GM19452 (cell line): ENCODE results near the gene HIGD1B.

Source experiments
- ATAC-seq: cut with Tn5 transposase; IDR thresholded peaks from one replicate; pipeline ENCODE4 v1.9.1; 2021; ENCODE audit not compliant: unreplicated experiment

HIGD1B gene

DNA sequence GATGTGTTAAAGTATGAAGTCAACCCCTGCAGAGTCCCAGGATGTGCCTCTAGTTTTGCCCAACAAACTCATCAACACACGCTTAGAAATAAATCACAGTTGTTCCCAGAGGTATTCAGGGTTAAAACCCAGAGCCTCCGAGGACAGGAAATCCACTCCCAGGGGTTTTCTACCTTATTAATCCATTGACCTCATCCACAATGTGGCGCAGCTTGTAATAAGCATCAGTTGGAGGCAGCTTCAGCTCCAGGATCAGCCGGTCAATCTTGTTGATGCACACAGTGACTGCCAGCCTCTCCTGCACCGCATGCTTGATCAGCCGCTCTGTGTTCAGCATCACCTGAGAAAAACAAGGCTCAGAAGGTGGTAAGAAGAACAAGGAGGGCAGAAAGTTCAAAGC lies 28.1 kb downstream of the HIGD1B start:
- no peak for ATAC-seq

DNA sequence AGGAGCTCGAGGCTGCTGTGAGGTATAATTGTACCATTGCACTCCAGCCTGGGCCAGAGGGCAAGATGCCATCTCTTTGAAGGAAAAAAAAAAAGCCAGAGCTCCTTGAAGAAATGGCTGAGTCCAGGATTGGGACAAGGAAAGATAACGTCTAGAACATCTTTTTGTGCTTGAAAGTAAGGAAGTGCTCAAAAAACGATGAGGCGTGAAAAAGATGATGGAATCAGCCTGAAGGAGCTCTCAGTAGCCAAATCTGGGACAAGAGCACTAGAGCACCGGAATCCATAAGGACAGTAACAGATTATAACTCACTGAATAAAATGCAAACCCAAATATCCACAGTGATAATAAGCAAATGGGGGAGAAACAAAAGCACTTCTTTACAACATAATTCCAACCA lies 29.4 kb downstream of the HIGD1B start:
- no peak for ATAC-seq

- ATAC-seq: no peak
These were observed 31.0 kb downstream of the HIGD1B start for GRCh38 chr17:44878627-44879221.

- no peak for ATAC-seq
These were observed 31.7 kb downstream of the HIGD1B start for GRCh38 chr17:44879376-44879775.

DNA sequence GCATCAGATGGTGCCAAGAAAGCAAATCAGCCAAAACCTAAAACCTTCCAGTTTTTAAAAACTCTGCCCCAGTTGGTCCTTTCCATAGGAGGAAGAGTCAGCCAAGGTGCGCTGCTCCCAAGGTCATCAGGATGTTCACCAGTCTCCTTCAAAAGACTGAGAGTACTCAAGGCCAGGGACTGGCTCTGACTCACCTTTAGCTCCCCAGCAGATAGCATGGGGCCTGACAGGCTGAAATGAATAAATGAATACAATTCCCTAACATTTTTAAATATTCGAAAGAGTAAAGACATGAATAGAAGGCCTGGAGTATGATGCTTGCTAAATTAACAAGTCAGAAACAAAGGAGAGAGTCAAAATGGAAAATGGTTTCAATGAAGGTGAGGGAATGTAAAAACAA lies 32.4 kb downstream of the HIGD1B start:
- no peak for ATAC-seq

DNA sequence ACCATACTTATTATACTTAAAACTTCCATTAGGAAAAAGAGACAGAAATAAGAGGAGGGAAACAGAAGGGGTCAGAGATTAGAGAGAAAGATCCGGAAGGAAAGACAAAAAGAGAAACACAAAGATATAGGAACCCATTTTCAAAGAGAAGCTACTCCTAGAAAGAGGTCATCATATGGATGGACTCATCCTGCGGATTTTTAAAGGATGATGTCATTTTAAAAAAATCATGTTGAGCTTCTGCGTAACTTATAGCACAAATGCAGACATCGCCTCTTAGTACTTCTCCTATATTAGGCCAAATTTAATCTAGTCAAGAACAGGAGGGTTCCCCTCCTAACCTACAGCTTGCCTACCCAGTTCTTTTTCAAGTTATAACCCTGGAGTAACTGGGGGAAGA lies 33.5 kb downstream of the HIGD1B start:
- no peak for ATAC-seq

DNA sequence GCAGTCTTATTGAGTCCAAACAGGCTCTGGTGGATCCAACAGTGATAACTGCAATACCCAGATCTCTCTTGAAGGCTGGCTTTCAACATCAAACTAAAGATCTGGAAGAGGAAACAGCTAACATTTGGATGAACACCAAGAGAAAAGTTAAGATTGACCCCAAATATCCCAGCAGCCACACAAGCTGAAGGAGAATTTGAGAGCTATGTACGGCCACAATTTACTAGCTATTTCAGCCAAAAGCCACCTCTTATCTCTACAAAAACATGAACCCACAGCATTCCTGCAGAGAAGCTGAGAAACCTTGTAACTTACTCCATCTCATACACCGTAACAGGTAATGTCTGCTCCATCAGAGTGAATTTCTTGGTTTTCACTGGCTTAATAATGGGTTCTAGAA lies 37.3 kb downstream of the HIGD1B start:
- no peak for ATAC-seq

DNA sequence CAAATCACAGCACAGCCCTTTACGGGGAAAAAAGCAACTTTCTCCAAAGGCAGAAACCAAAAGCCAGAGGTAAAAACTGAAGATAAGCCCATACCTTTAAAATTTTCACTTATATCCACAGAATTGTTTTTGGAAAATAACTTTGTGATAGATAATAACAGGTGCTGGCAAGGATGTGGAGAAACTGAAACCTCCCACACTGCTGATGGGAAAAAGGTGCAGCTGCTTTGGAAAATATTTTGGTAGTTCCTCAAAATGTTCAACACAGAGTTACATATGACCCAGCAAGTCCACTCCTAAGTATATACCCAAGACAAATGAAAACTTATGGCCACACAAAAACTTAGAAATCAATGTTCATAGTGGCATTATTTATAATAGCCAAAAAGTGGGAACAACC lies 39.3 kb downstream of the HIGD1B start:
- no peak for ATAC-seq

DNA sequence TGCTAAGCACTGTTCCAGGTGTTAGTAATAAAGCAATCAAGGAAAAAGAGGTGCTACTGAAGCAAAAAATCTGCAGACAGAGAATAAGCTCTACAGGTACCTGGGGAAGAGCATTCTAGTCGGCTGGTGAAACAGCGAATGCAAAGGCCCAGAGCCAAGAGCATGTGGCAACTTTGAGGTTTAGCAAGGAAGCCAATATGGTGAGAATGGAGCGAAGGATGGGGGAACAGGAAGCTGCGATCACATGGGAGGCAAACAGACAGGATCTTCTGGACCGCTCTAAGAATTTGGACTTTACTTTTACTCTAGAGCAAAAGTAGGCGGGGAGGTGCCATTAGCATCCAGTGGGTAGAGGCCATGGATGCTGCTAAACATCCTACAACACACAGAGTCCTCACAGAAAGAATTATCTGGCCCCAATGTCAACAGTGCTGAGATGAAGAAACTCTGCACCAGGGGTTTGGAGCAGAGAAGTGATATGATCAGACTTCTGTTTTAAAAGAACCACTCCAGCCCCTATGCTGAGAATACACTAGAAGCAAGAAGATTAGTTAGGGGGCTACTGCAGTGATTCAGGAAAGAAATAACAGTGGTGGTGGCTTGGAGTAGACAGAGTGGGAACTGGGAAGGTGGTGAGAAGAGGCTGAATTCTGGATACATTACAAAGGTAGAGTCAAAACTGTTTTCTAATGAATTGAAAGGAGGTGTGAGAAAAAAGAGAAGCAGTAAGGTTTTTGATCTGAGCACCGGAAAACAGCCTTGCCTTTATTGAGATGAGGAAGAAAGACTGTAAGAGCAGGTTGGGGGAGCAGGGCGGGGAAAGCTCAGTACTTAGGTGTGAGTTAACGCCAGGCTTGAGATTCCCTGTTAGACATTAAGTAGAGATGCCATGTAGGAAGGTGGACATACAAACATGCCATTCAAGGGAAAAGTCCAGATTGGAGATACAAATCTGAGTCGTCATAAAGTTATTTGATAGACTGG lies 40.6 kb downstream of the HIGD1B start:
- no peak for ATAC-seq

GRCh38 chr17:44889003-44889402 lies 41.3 kb downstream of the HIGD1B start:
- no peak for ATAC-seq

GRCh38 chr17:44892250-44892649 lies 44.6 kb downstream of the HIGD1B start:
- ATAC-seq: no peak

- ATAC-seq: no peak
These were observed 47.0 kb downstream of the HIGD1B start for GRCh38 chr17:44894642-44895041.

GRCh38 chr17:44898768-44899073 lies 51.0 kb downstream of the HIGD1B start:
- no peak for ATAC-seq

DNA sequence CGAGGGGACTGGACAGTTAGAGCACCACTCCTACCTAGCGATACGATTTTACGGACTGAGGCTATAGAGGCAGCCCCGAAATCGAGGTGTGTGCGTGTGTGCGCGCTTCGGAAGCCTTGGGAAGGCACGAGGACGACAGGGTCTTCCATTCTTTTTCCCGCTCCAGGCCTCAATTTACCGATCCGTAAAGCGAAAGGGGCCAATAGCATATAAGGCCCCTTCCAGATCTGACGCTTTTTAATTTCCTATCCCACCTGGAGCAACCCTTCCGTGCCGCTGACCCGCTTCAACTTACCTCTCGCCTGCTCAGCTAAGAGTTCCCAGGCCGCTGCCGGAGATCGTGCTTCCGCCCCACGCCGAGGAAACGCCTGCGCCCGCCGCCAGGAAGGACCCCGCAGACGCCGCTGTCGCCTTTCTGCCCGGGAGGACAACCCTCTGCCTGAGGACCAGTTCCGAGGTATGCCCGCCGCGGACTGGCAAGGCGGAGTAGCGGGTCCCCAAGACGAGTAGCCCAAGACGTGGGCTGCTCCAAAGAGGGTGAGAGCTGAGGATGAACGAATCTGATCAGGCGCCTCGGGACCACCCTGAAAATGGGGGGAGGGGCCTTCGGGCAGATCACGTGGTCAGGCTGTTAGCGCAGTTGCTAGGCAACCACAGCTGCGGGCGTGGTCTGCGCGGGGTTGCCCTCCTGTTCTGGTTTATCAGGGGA lies 51.5 kb downstream of the HIGD1B start, which contains the start of gene EFTUD2:
TSS of gene EFTUD2 (minus strand) at position 372 of the 709 bp plus-strand sequence. CDS start 4,924 bp downstream, outside the sequence.
- peak; percentile 69 for ATAC-seq
